K562 (cell line): ENCODE measurements around the gene CD52. TPM values are rescaled to one million over a fixed set of nuclear protein-coding genes. Genes with fewer than 3 reads are reported as not detected.
A peak's percentile ranks its signal among the peaks of the same experiment; 100 is the strongest.

Source experiments
- CBX3 ChIP-seq, 2 experiments: IDR thresholded peaks; 1 replicate in 1 of 2; 2 replicates in 1 of 2; pipeline ENCODE4 v1.6.1; 2012; ENCODE audit warnings: inconsistent platforms in 2 of 2, low read length in 2 of 2, borderline replicate concordance in 1 of 2, control low read depth in 1 of 2
- CHD1 ChIP-seq: fragments of 200-600 bp; sonication (generic); IDR thresholded peaks from one replicate; pipeline ENCODE4 v1.6.1; 2012; ENCODE audit warnings: mild to moderate bottlenecking, moderate library complexity, low read length, inconsistent platforms
- CTBP1 ChIP-seq: fragments of 450-650 bp; IDR thresholded peaks from 2 replicates; pipeline ENCODE4 v1.6.1; 2016; ENCODE audit warnings: borderline replicate concordance
- DMBX1 ChIP-seq: fragments of 250-450 bp; sonication (Bioruptor Pico); IDR thresholded peaks from 2 replicates; pipeline ENCODE4 v1.8.0; 2022; ENCODE audit warnings: inconsistent platforms, mild to moderate bottlenecking, moderate library complexity, borderline replicate concordance
- EGR1 ChIP-seq: fragments of 450-650 bp; conservative IDR thresholded peaks from 2 replicates; pipeline ENCODE4 v1.6.1; 2017; ENCODE audit warnings: mild to moderate bottlenecking
- ERF ChIP-seq: fragments of 450-650 bp; formaldehyde crosslinking; IDR thresholded peaks from 2 replicates; pipeline ENCODE4 v1.4.0; 2020; ENCODE audit warnings: mild to moderate bottlenecking, mixed read lengths
- ETV5 ChIP-seq: sonication (generic); formaldehyde crosslinking; IDR thresholded peaks from 2 replicates; pipeline ENCODE4 v1.4.0; 2020; ENCODE audit warnings: low read depth, mild to moderate bottlenecking, missing genetic modification reagents
- GABPB2 ChIP-seq: fragments of 250-450 bp; sonication (Bioruptor Pico); conservative IDR thresholded peaks from 2 replicates; pipeline ENCODE4 v1.5.1; 2021; ENCODE audit warnings: mild to moderate bottlenecking
- HDAC8 ChIP-seq: fragments of 450-650 bp; IDR thresholded peaks from 2 replicates; pipeline ENCODE4 v1.6.1; 2016; ENCODE audit warnings: mild to moderate bottlenecking, missing genetic modification characterization, moderate library complexity, missing compliant biosample characterization
- HIVEP1 ChIP-seq: fragments of 250-450 bp; sonication (Bioruptor Pico); IDR thresholded peaks from 2 replicates; pipeline ENCODE4 v1.4.0; 2020; ENCODE audit warnings: mild to moderate bottlenecking
- HMBOX1 ChIP-seq: sonication (generic); IDR thresholded peaks from 2 replicates; pipeline ENCODE4 v1.6.1; 2016
- KAT2B ChIP-seq: IDR thresholded peaks from one replicate; pipeline ENCODE4 v1.6.1; 2012; ENCODE audit warnings: low read depth, mild to moderate bottlenecking, control low read depth, inconsistent platforms, low read length, moderate library complexity
- MAFG ChIP-seq: fragments of 450-650 bp; conservative IDR thresholded peaks from 2 replicates; pipeline ENCODE4 v1.6.1; 2016; ENCODE audit warnings: missing genetic modification characterization, missing compliant biosample characterization
- MECOM ChIP-seq: fragments of 250-450 bp; sonication (Bioruptor Pico); IDR thresholded peaks from 2 replicates; pipeline ENCODE4 v1.8.0; 2022; ENCODE audit warnings: inconsistent platforms
- MYNN ChIP-seq, 2 experiments: sonication (generic); formaldehyde crosslinking in 1 of 2; IDR thresholded peaks; 2 replicates each; pipeline versions ENCODE4 v1.5.0 to v1.6.1; 2016 to 2020; ENCODE audit warnings: antibody characterized with exemption in 1 of 2, missing genetic modification reagents in 1 of 2
- NFXL1 ChIP-seq: fragments of 450-650 bp; formaldehyde crosslinking; IDR thresholded peaks from 2 replicates; pipeline ENCODE4 v1.4.0; 2021; ENCODE audit warnings: mild to moderate bottlenecking
- RNF2 ChIP-seq: sonication (generic); IDR thresholded peaks from 2 replicates; pipeline ENCODE4 v1.6.1; 2016
- SMAD3 ChIP-seq: fragments of 450-650 bp; formaldehyde crosslinking; conservative IDR thresholded peaks from 2 replicates; pipeline ENCODE4 v1.4.0; 2020; ENCODE audit warnings: mild to moderate bottlenecking
- SRSF9 ChIP-seq: fragments of 200-400 bp; formaldehyde crosslinking; IDR thresholded peaks from 2 replicates; pipeline ENCODE4 v1.6.1; 2017; ENCODE audit warnings: low read depth, low read length, borderline replicate concordance
- TAF1 ChIP-seq: IDR thresholded peaks from 2 replicates; pipeline ENCODE4 v1.6.1; 2011; ENCODE audit warnings: mild to moderate bottlenecking, low read length, moderate library complexity; ENCODE audit not compliant: insufficient read depth, control insufficient read depth, severe bottlenecking; ENCODE audit errors: extremely low read depth
- TFAP4 ChIP-seq: sonication (generic); formaldehyde crosslinking; IDR thresholded peaks from 2 replicates; pipeline ENCODE4 v1.8.0; 2022; ENCODE audit warnings: missing genetic modification reagents, mild to moderate bottlenecking, moderate library complexity, borderline replicate concordance
- TGIF2 ChIP-seq: sonication (generic); formaldehyde crosslinking; IDR thresholded peaks from 2 replicates; pipeline ENCODE4 v1.8.1; 2022; ENCODE audit warnings: mild to moderate bottlenecking, missing genetic modification reagents, moderate library complexity
- THRAP3 ChIP-seq: fragments of 450-650 bp; IDR thresholded peaks from 2 replicates; pipeline ENCODE4 v1.6.1; 2016; ENCODE audit warnings: mild to moderate bottlenecking, inconsistent platforms, borderline replicate concordance
- YBX1 ChIP-seq: fragments of 450-650 bp; IDR thresholded peaks from 2 replicates; pipeline ENCODE4 v1.7.1; 2016; ENCODE audit warnings: mild to moderate bottlenecking
- ZFX ChIP-seq: sonication (generic); formaldehyde crosslinking; IDR thresholded peaks from 2 replicates; pipeline ENCODE4 v1.8.0; 2022; ENCODE audit warnings: mild to moderate bottlenecking, missing genetic modification reagents, moderate library complexity
- ZNF184 ChIP-seq: sonication (generic); formaldehyde crosslinking; IDR thresholded peaks from 2 replicates; pipeline ENCODE4 v1.5.0; 2020; ENCODE audit warnings: missing genetic modification reagents
- ZNF24 ChIP-seq: fragments of 450-650 bp; IDR thresholded peaks from 2 replicates; pipeline ENCODE4 v1.6.1; 2016
- ZNF431 ChIP-seq: sonication (generic); formaldehyde crosslinking; IDR thresholded peaks from 2 replicates; pipeline ENCODE4 v1.8.0; 2022; ENCODE audit warnings: mild to moderate bottlenecking, missing genetic modification reagents
- ZNF586 ChIP-seq: fragments of 450-650 bp; formaldehyde crosslinking; conservative IDR thresholded peaks from 2 replicates; pipeline ENCODE4 v1.4.0; 2020; ENCODE audit warnings: mild to moderate bottlenecking, moderate library complexity
- ZNF766 ChIP-seq: fragments of 200-800 bp; sonication (Bioruptor generic); conservative IDR thresholded peaks from 2 replicates; pipeline ENCODE4 v1.6.1; 2016; ENCODE audit warnings: missing genetic modification characterization, missing compliant biosample characterization
- ZNF778 ChIP-seq: fragments of 450-650 bp; formaldehyde crosslinking; IDR thresholded peaks from 2 replicates; pipeline ENCODE4 v1.4.0; 2020; ENCODE audit warnings: mild to moderate bottlenecking, moderate library complexity
- polyA plus RNA-seq, 8 experiments: library from polyadenylated mRNA; depleted of rRNA in 4 of 8; stranded (reverse) in 5 of 8; unstranded in 3 of 8; fragments of >200 nt; fragmentation: Nextera tagmentation in 2 of 8; fragmentation: Illumina TruSeq in 1 of 8; extraction: Ambion mirVana in 2 of 8; extraction: Trizol in 1 of 8; gene quantifications; 2 replicates each; pipeline versions ENCODE4 v1.2.1 to v1.2.3, GENCODE V29; 2011 to 2014; ENCODE audit warnings: inconsistent platforms in 1 of 8, missing spikeins in 1 of 8
- total RNA-seq, 7 experiments: library from RNA; depleted of rRNA in 6 of 7; stranded (reverse); fragments of >200 nt in 6 of 7; fragmentation: Illumina TruSeq in 2 of 7; extraction: Trizol in 2 of 7; gene quantifications; 2 replicates each; pipeline versions ENCODE4 v1.2.1 to v1.2.3, GENCODE V29; 2011 to 2021; ENCODE audit warnings: low replicate concordance in 1 of 7

CD52 gene
- total and polyA plus RNA-seq, 9 of the 15 experiments (the other 6 are each of a cell fraction or from before 2014, with no cell fraction given) = 34.9 to 488 (median 173) TPM

GRCh38 chr1:26321315-26322041, 3.7 kb downstream of the CD52 start (continued):
- no peak for TF ChIP-seq ZNF184 (CRISPR knock-in tag)
- TF ChIP-seq SMAD3 (CRISPR knock-in tag) = no peak
- 0 out of 2 replicates have a peak, but pooled peaks have one; percentile 10 for TF ChIP-seq EGR1
- no peak for TF ChIP-seq TAF1
- no peak for TF ChIP-seq YBX1
- no peak for TF ChIP-seq CHD1
- TF ChIP-seq ZNF24 = peak; percentile 86
- peak; percentile 63; the same call in 1 of the 2 replicates for TF ChIP-seq ETV5 (CRISPR knock-in tag)
- TF ChIP-seq ERF (CRISPR knock-in tag) = peak; percentile 60; the same call in 1 of the 2 replicates
- TF ChIP-seq MYNN (IDR thresholded peaks at IDR 0.05) = peak; percentile 65; the same call in 1 of the 2 replicates
- no peak for TF ChIP-seq MYNN (CRISPR knock-in tag; IDR thresholded peaks at IDR 0.05)
- no peak for TF ChIP-seq SRSF9
- no peak for TF ChIP-seq ZNF586
- TF ChIP-seq TGIF2 (CRISPR knock-in tag) = no peak
- TF ChIP-seq HMBOX1 = peak; percentile 19; the same call in 1 of the 2 replicates
- TF ChIP-seq NFXL1 (CRISPR knock-in tag) = no peak
- peak in 1 of 2 experiments; percentile 14; a peak in 1 of 3 replicates for TF ChIP-seq CBX3 (IDR thresholded peaks at IDR 0.05; ENCODE audit: borderline replicate concordance in 1 of 2, low read length in 2 of 2)
- TF ChIP-seq MECOM (CRISPR knock-in tag) = no peak
- no peak for TF ChIP-seq THRAP3
- 0 out of 2 replicates have a peak, but pooled peaks have one; percentile 23 for TF ChIP-seq DMBX1 (CRISPR knock-in tag)
- TF ChIP-seq ZNF431 (CRISPR knock-in tag) = no peak
- TF ChIP-seq ZNF778 (CRISPR knock-in tag) = no peak
- TF ChIP-seq GABPB2 (CRISPR knock-in tag) = no peak
- TF ChIP-seq ZFX = no peak
- TF ChIP-seq HDAC8 (tag) = no peak
- TF ChIP-seq TFAP4 (CRISPR knock-in tag) = peak; percentile 64; the same call in 1 of the 2 replicates
- TF ChIP-seq ZNF766 (CRISPR knock-in tag) = no peak
- no peak for TF ChIP-seq MAFG
- 0 out of 2 replicates have a peak, but pooled peaks have one; percentile 26 for TF ChIP-seq HIVEP1 (CRISPR knock-in tag)
- peak; percentile 84; the same call in 1 of the 2 replicates for TF ChIP-seq CTBP1
- TF ChIP-seq RNF2 = no peak
- TF ChIP-seq KAT2B = no peak
